Neural cell (in vitro differentiated cells): ENCODE results near the gene DYRK4. TPM values are rescaled to one million over a fixed set of nuclear protein-coding genes. Genes with fewer than 3 reads are reported as not detected.

Source experiments
- H2AFZ ChIP-seq: fragments of 200-600, 300-800 bp; sonication (generic), shearing (Covaris generic); 2 replicates; pipeline ENCODE4 v1.6.0; 2014; ENCODE audit warnings: low read depth, mild to moderate bottlenecking, antibody characterized with exemption, low read length, moderate library complexity
- H3F3A ChIP-seq: fragments of 200-600 bp; shearing (Covaris generic); 2 replicates; pipeline ENCODE4 v1.6.1; 2016; ENCODE audit warnings: mild to moderate bottlenecking, moderate library complexity, mixed read lengths, antibody characterized with exemption, low read length; ENCODE audit not compliant: insufficient read depth, poor library complexity, severe bottlenecking
- H3K27ac ChIP-seq: fragments of 200-600, 300-800 bp; sonication (generic), shearing (Covaris generic); 2 replicates; pipeline ENCODE4 v1.5.1; 2014; ENCODE audit warnings: mild to moderate bottlenecking, low read length, moderate library complexity
- H3K27me3 ChIP-seq: fragments of 300-800, 200-600 bp; sonication (generic), shearing (Covaris generic); 2 replicates; pipeline ENCODE4 v1.6.0; 2014; ENCODE audit warnings: mild to moderate bottlenecking, low read depth, low read length, moderate library complexity; ENCODE audit not compliant: insufficient read depth
- H3K36me3 ChIP-seq: fragments of 300-800, 200-600 bp; sonication (generic), shearing (Covaris generic); 2 replicates; pipeline ENCODE4 v1.5.1; 2014; ENCODE audit warnings: mild to moderate bottlenecking, antibody characterized with exemption, low read length, moderate library complexity; ENCODE audit not compliant: insufficient read depth
- H3K4me2 ChIP-seq: fragments of 300-800, 200-600 bp; sonication (generic), shearing (Covaris generic); 2 replicates; pipeline ENCODE4 v1.6.0; 2014; ENCODE audit warnings: mild to moderate bottlenecking, low read length
- H3K4me3 ChIP-seq: fragments of 300-800, 200-600 bp; sonication (generic), shearing (Covaris generic); 2 replicates; pipeline ENCODE4 v1.5.1; 2014; ENCODE audit warnings: mild to moderate bottlenecking, low read length, moderate library complexity
- H3K79me2 ChIP-seq: fragments of 200-600 bp; shearing (Covaris generic); replicated peaks from 2 replicates; pipeline ENCODE4 v1.6.0; 2014; ENCODE audit warnings: mild to moderate bottlenecking, low read length, moderate library complexity; ENCODE audit not compliant: insufficient read depth
- H3K9ac ChIP-seq: fragments of 300-800, 200-600 bp; sonication (generic), shearing (Covaris generic); 2 replicates; pipeline ENCODE4 v1.6.1; 2016; ENCODE audit warnings: mild to moderate bottlenecking, low read length, mixed read lengths
- H3K9me2 ChIP-seq: fragments of 200-600 bp; shearing (Covaris generic); 2 replicates; pipeline ENCODE4 v1.6.1; 2016; ENCODE audit warnings: mild to moderate bottlenecking, low read length, mixed read lengths; ENCODE audit not compliant: insufficient read depth
- H3K9me3 ChIP-seq: fragments of 200-600, 300-800 bp; sonication (generic), shearing (Covaris generic); 2 replicates; pipeline ENCODE4 v1.6.1; 2016; ENCODE audit warnings: mild to moderate bottlenecking, mixed run types, low read length, moderate library complexity, mixed read lengths
- H4K20me1 ChIP-seq: fragments of 200-600 bp; shearing (Covaris generic); 2 replicates; pipeline ENCODE4 v1.6.1; 2016; ENCODE audit warnings: mild to moderate bottlenecking, mixed run types; ENCODE audit not compliant: insufficient read depth
- CTCF ChIP-seq: fragments of 450-650 bp; IDR thresholded peaks from 2 replicates; pipeline ENCODE4 v1.5.1; 2014; ENCODE audit warnings: antibody characterized with exemption, mild to moderate bottlenecking, moderate library complexity; ENCODE audit not compliant: poor library complexity, severe bottlenecking
- EP300 ChIP-seq: fragments of 450-650 bp; conservative IDR thresholded peaks from 2 replicates; pipeline ENCODE4 v1.6.1; 2014; ENCODE audit warnings: antibody characterized with exemption, mild to moderate bottlenecking, moderate library complexity; ENCODE audit not compliant: poor library complexity, severe bottlenecking
- EZH2 ChIP-seq: fragments of 200-600, 300-800 bp; shearing (Covaris generic), sonication (generic); IDR thresholded peaks from 2 replicates; pipeline ENCODE4 v1.6.1; 2014; ENCODE audit warnings: antibody characterized with exemption, low read length, borderline replicate concordance, mild to moderate bottlenecking; ENCODE audit not compliant: insufficient read depth, poor library complexity, severe bottlenecking
- MXI1 ChIP-seq: fragments of 450-650 bp; conservative IDR thresholded peaks from 2 replicates; pipeline ENCODE4 v1.6.1; 2014; ENCODE audit warnings: antibody characterized with exemption, mild to moderate bottlenecking; ENCODE audit not compliant: poor library complexity, severe bottlenecking
- POLR2AphosphoS5 ChIP-seq: IDR thresholded peaks from 2 replicates; pipeline ENCODE4 v1.6.1; 2012
- RAD21 ChIP-seq: fragments of 450-650 bp; conservative IDR thresholded peaks from 2 replicates; pipeline ENCODE4 v1.6.1; 2014; ENCODE audit warnings: antibody characterized with exemption, mild to moderate bottlenecking, moderate library complexity
- REST ChIP-seq: IDR thresholded peaks from 2 replicates; pipeline ENCODE4 v1.6.1; 2012; ENCODE audit warnings: borderline replicate concordance
- SMC3 ChIP-seq: fragments of 450-650 bp; conservative IDR thresholded peaks from 2 replicates; pipeline ENCODE4 v1.6.1; 2014; ENCODE audit warnings: antibody characterized with exemption, mild to moderate bottlenecking, moderate library complexity; ENCODE audit not compliant: poor library complexity
- TAF1 ChIP-seq: IDR thresholded peaks from 2 replicates; pipeline ENCODE4 v1.6.1; 2012; ENCODE audit warnings: low read depth
- polyA plus RNA-seq: library from polyadenylated mRNA; depleted of rRNA; stranded (reverse); fragments of >200 nt; gene quantifications from 2 replicates; pipeline ENCODE4 v1.2.3, GENCODE V29; 2014

DYRK4 gene
- polyA plus RNA-seq, 1 donor from 2014 or later = 13.2 TPM

- H3K27ac ChIP-seq = no peak overlapping the region
- no peaks in the 10 kb centered on the region for H3K9me2 ChIP-seq
- H3K27me3 ChIP-seq = no peaks in the 10 kb centered on the region
- no peak overlapping the region for H3K9ac ChIP-seq
- H4K20me1 ChIP-seq = no peaks in the 10 kb centered on the region
- H3K36me3 ChIP-seq = no peaks in the 10 kb centered on the region
- H3K79me2 ChIP-seq = no peaks in the 10 kb centered on the region
- H3K9me3 ChIP-seq = no peaks in the 10 kb centered on the region
- no peak overlapping the region for H2AFZ ChIP-seq
- H3K4me2 ChIP-seq = no peak overlapping the region
- no peaks in the 10 kb centered on the region for H3F3A ChIP-seq
- TF ChIP-seq POLR2AphosphoS5 (no peak), TAF1 (no peak), MXI1 (no peak), REST (no peak), CTCF (no peak), RAD21 (no peak), EP300 (no peak), SMC3 (no peak), EZH2 (no peak)
- H3K4me3 ChIP-seq = no peak overlapping the region
Observed at GRCh38 chr12:4555804-4556203, 6.2 kb upstream of the DYRK4 start.

GRCh38 chr12:4556735-4557530 lies 5.1 kb upstream of the DYRK4 start:
- Histone ChIP-seq H4K20me1 (no peaks in the 10 kb centered on the region), H3K9me2 (no peaks in the 10 kb centered on the region), H3K9me3 (no peaks in the 10 kb centered on the region), H3K9ac (no peak overlapping the region), H3K27ac (no peak overlapping the region), H3K36me3 (no peaks in the 10 kb centered on the region), H3K4me3 (no peak overlapping the region), H2AFZ (no peak overlapping the region), H3K27me3 (no peaks in the 10 kb centered on the region), H3F3A (no peaks in the 10 kb centered on the region), H3K79me2 (no peaks in the 10 kb centered on the region), H3K4me2 (no peak overlapping the region)
- no peak for TF ChIP-seq MXI1
- TF ChIP-seq TAF1 = no peak
- TF ChIP-seq SMC3 = no peak
- no peak for TF ChIP-seq EZH2
- no peak for TF ChIP-seq EP300
- no peak for TF ChIP-seq REST
- TF ChIP-seq RAD21 = no peak
- no peak for TF ChIP-seq POLR2AphosphoS5
- TF ChIP-seq CTCF = no peak
